ENCODE measurements around the gene LYRM1. TPM values are rescaled to one million over a fixed set of nuclear protein-coding genes. Genes with fewer than 3 reads are reported as not detected.

LYRM1 gene
- total and polyA plus RNA-seq, 2 experiments from 2014 or later = 18.7 to 24.8 TPM

DNA sequence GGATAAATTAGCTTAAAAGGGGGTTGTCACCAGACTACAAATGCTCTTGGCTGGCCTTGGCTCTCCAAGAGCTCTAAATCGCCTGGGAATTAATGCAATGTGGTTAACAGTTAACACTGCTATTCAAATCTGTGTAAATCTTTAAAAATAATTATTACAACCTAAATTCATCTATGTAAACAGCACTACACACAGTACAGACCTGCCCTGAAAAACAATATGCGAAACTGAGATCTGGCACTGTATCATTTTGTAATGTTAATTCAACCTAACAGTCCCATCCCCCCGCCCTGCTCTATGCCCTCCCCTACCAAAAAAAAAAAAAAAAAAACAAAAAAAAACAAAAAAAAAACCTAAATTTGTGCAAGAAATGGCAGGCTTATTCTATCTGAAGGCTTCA lies 41.3 kb upstream of the LYRM1 start:
- Mint-ChIP-seq H3K9me3 (no peaks in the 10 kb centered on the region), H3K4me3 (0 out of 3 replicates have a peak overlapping the region, but pooled peaks have one; percentile 1), H3K27ac (peak overlapping the region; percentile 95), H3K27me3 (ENCODE audit: insufficient read depth, low read depth, poor library complexity) (peaks cover 6% of the 10 kb centered on the region), H3K36me3 (ENCODE audit: low read depth) (peaks cover 29% of the 10 kb centered on the region), H3K4me1 (peaks cover 49% of the 10 kb centered on the region)
- no peak overlapping the region for H2AFZ ChIP-seq
- H3K4me1 ChIP-seq (ENCODE audit: insufficient read depth) = peaks cover 43% of the 10 kb centered on the region
- no peaks in the 10 kb centered on the region for H3K27me3 ChIP-seq (ENCODE audit: insufficient read depth)
- no peaks in the 10 kb centered on the region; the same call in 1 of the 2 replicates for H4K20me1 ChIP-seq (replicated peaks; ENCODE audit: insufficient read depth)
- 0 out of 2 replicates have a peak, but pooled peaks cover 6% of the 10 kb centered on the region for H3K9me2 ChIP-seq (ENCODE audit: insufficient read depth)
- no peak overlapping the region for H3K4me3 ChIP-seq
- H3F3A ChIP-seq (replicated peaks; ENCODE audit: low read depth) = no peaks in the 10 kb centered on the region
- peak overlapping the region; percentile 51 for H3K4me2 ChIP-seq
- peak overlapping the region; percentile 75; the same call in 1 of the 2 replicates for H3K27ac ChIP-seq (ENCODE audit: low read depth)
- no peak for DNase-seq (ENCODE audit: low spot score)
- peaks cover 26% of the 10 kb centered on the region for H3K79me2 ChIP-seq (replicated peaks; ENCODE audit: insufficient read depth)
- H3K36me3 ChIP-seq (ENCODE audit: insufficient read depth) = no peaks in the 10 kb centered on the region; the same call in 1 of the 2 replicates
- TF ChIP-seq, protein P1, sequence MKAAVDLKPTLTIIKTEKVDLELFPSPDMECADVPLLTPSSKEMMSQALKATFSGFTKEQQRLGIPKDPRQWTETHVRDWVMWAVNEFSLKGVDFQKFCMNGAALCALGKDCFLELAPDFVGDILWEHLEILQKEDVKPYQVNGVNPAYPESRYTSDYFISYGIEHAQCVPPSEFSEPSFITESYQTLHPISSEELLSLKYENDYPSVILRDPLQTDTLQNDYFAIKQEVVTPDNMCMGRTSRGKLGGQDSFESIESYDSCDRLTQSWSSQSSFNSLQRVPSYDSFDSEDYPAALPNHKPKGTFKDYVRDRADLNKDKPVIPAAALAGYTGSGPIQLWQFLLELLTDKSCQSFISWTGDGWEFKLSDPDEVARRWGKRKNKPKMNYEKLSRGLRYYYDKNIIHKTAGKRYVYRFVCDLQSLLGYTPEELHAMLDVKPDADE (IDR thresholded peaks at IDR 0.05) = no peak
- peak; percentile 35 for ATAC-seq

- Histone ChIP-seq H3K36me3 (ENCODE audit: insufficient read depth) (no peaks in the 10 kb centered on the region; the same call in 1 of the 2 replicates), H3K4me3 (no peak overlapping the region), H2AFZ (no peak overlapping the region), H3K27me3 (ENCODE audit: insufficient read depth) (no peaks in the 10 kb centered on the region), H3K4me1 (ENCODE audit: insufficient read depth) (peaks cover 43% of the 10 kb centered on the region), H3K27ac (ENCODE audit: low read depth) (peak overlapping the region; percentile 67), H3K79me2 (replicated peaks; ENCODE audit: insufficient read depth) (peaks cover 28% of the 10 kb centered on the region), H4K20me1 (replicated peaks; ENCODE audit: insufficient read depth) (no peaks in the 10 kb centered on the region; the same call in 1 of the 2 replicates), H3K4me2 (peak overlapping the region; percentile 51), H3F3A (replicated peaks; ENCODE audit: low read depth) (no peaks in the 10 kb centered on the region), H3K9me2 (ENCODE audit: insufficient read depth) (0 out of 2 replicates have a peak, but pooled peaks cover 6% of the 10 kb centered on the region)
- Mint-ChIP-seq H3K4me1 (peaks cover 49% of the 10 kb centered on the region), H3K27ac (peak overlapping the region; percentile 95), H3K4me3 (0 out of 3 replicates have a peak overlapping the region, but pooled peaks have one; percentile 1), H3K9me3 (no peaks in the 10 kb centered on the region), H3K36me3 (ENCODE audit: low read depth) (peaks cover 31% of the 10 kb centered on the region), H3K27me3 (ENCODE audit: insufficient read depth, low read depth, poor library complexity) (peaks cover 6% of the 10 kb centered on the region)
- no peak for DNase-seq (ENCODE audit: low spot score)
- ATAC-seq = peak; percentile 78
- TF ChIP-seq JUNB (IDR thresholded peaks at IDR 0.05; ENCODE audit: unreplicated experiment) (no peak), ZNF331 (CRISPR knock-in tag; IDR thresholded peaks at IDR 0.05; ENCODE audit: low read depth) (no peak), EZH2phosphoT487 (IDR thresholded peaks at IDR 0.05; ENCODE audit: unreplicated experiment) (no peak), NANOG (IDR thresholded peaks at IDR 0.05; ENCODE audit: borderline replicate concordance) (no peak), ZNF114 (CRISPR knock-in tag; IDR thresholded peaks at IDR 0.05) (no peak), EZH2 (IDR thresholded peaks at IDR 0.05; ENCODE audit: low read depth, unreplicated experiment) (no peak), CREB1 (CRISPR knock-in tag; IDR thresholded peaks at IDR 0.05; ENCODE audit: low read depth) (no peak), POLR2AphosphoS5 (IDR thresholded peaks at IDR 0.05; ENCODE audit: low read depth) (no peak), ZNF462 (CRISPR knock-in tag; IDR thresholded peaks at IDR 0.05) (no peak)
- TF ChIP-seq, protein P2, sequence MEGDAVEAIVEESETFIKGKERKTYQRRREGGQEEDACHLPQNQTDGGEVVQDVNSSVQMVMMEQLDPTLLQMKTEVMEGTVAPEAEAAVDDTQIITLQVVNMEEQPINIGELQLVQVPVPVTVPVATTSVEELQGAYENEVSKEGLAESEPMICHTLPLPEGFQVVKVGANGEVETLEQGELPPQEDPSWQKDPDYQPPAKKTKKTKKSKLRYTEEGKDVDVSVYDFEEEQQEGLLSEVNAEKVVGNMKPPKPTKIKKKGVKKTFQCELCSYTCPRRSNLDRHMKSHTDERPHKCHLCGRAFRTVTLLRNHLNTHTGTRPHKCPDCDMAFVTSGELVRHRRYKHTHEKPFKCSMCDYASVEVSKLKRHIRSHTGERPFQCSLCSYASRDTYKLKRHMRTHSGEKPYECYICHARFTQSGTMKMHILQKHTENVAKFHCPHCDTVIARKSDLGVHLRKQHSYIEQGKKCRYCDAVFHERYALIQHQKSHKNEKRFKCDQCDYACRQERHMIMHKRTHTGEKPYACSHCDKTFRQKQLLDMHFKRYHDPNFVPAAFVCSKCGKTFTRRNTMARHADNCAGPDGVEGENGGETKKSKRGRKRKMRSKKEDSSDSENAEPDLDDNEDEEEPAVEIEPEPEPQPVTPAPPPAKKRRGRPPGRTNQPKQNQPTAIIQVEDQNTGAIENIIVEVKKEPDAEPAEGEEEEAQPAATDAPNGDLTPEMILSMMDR (conservative IDR thresholded peaks at IDR 0.05; ENCODE audit: low read depth in 2 of 2) = no peak
- TF ChIP-seq, protein P1 (IDR thresholded peaks at IDR 0.05) = no peak
These were observed 40.9 kb upstream of the LYRM1 start for GRCh38 chr16:20859699-20860098.
